Aorta (tissue), 5 donors: ENCODE results near the gene CHRNA7. TPM values are rescaled to one million over a fixed set of nuclear protein-coding genes. Genes with fewer than 3 reads are reported as not detected.
A peak's percentile ranks its signal among the peaks of the same experiment; 100 is the strongest.

Experiments used
- ATAC-seq: fragments of 200-7000 bp; cut with Tn5 transposase; one replicate; pipeline ENCODE4 v1.9.1; 2022; ENCODE audit warnings: moderate library complexity; ENCODE audit not compliant: low FRiP score
- DNase-seq, 2 donors: peaks; one replicate each; pipeline ENCODE4 v3.0.0-alpha.2; 2020
- H3K27ac ChIP-seq, 2 donors: one replicate each; pipeline ENCODE4 v1.5.1; 2013; ENCODE audit warnings: low read length in 2 of 2, mild to moderate bottlenecking in 2 of 2, moderate library complexity in 2 of 2, control low read depth in 1 of 2, inconsistent platforms in 1 of 2, low read depth in 1 of 2
- H3K27me3 ChIP-seq, 2 donors: one replicate each; pipeline ENCODE4 v1.6.1; 2013; ENCODE audit warnings: control low read depth in 1 of 2, low read length in 1 of 2, mild to moderate bottlenecking in 1 of 2, moderate library complexity in 1 of 2; ENCODE audit not compliant: insufficient read depth in 2 of 2, control insufficient read depth in 1 of 2
- H3K36me3 ChIP-seq, 2 donors: one replicate each; pipeline ENCODE4 v1.6.1; 2013; ENCODE audit warnings: control low read depth in 1 of 2, low read length in 1 of 2, mild to moderate bottlenecking in 1 of 2; ENCODE audit not compliant: insufficient read depth in 2 of 2, control insufficient read depth in 1 of 2
- H3K4me1 ChIP-seq, 2 donors: one replicate each; pipeline ENCODE4 v1.6.1; 2013; ENCODE audit warnings: low read length in 2 of 2, control low read depth in 1 of 2, mild to moderate bottlenecking in 1 of 2, moderate library complexity in 1 of 2; ENCODE audit not compliant: insufficient read depth in 2 of 2, control insufficient read depth in 1 of 2
- H3K4me3 ChIP-seq, 2 donors: one replicate each; pipeline ENCODE4 v1.5.1; 2013; ENCODE audit warnings: low read length in 2 of 2, control low read depth in 1 of 2, mild to moderate bottlenecking in 1 of 2
- H3K9me3 ChIP-seq: one replicate; pipeline ENCODE4 v1.6.1; 2013; ENCODE audit warnings: mild to moderate bottlenecking, low read length; ENCODE audit not compliant: control insufficient read depth
- WGBS, 2 donors: extraction: QIAGEN DNeasy Blood & Tissue Kit; methylation state at CpG; one replicate each; pipeline ENCODE4 v1.1.7; 2013; 5-methylcytosine and 5-hydroxymethylcytosine counted together
- intact Hi-C, 2 donors: fragments of 100-400 bp; cut with DNase I; formaldehyde crosslinking; loops; one replicate each; pipeline versions ENCODE4 v1.14.2 to v1.15.0; 2022
- polyA plus RNA-seq, 2 donors: library from polyadenylated mRNA; stranded (reverse); fragments of 200-250 nt; gene quantifications; one replicate each; pipeline ENCODE4 v1.2.3, GENCODE V29; 2013
- total RNA-seq, 2 donors: library from RNA; stranded (reverse); fragmentation: NEBNext Ultra II Directional; extraction: Animal tissue kit (Norgen Biotek cat#: 25700); gene quantifications; one replicate each; pipeline ENCODE4 v1.2.1, GENCODE V29; 2021
- donor health status: healthy with polysubstance abuse.
- donor health status: Bipolar disorder and iron deficiency.
- donor health status: DM: no; HTN: no; CAD: no.
- donor health status: DM: no; HTN: no; CAD: no.
- donor health status: DM: yes; HTN: yes; CAD: no.

CHRNA7 gene
- total and polyA plus RNA-seq, 4 donors = 0.88 to 3.6 (median 2.9) TPM

DNA sequence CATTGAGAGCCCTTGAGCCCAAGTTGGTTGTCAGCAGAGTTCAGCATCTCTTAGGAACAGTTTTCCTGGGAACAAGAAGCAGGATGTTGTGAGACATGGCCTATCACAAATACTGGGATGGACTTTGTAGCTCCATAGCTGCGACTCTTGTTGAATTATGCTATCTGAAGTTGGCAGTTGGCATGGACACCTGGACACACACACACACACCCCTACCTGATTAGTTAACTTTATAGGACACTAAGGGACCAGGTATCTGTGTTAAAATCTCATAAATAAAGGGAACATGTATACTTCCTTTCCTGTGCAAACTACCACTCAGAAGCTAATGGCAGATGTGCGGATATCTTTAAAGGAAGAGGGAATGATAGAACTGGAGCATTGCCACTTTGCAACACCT is 10.2 kb upstream of the CHRNA7 start:
- Histone ChIP-seq H3K27ac (no peak overlapping the region), H3K36me3 (no peaks in the 10 kb centered on the region), H3K27me3 (no peaks in the 10 kb centered on the region), H3K4me1 (no peaks in the 10 kb centered on the region), H3K4me3 (no peak overlapping the region), H3K9me3 (peaks cover 3% of the 10 kb centered on the region)
- 92 to 96% methylated on average over 2 of the region's 2 CpGs for WGBS, 2 donors
- DNase-seq = no peak
- no peak for ATAC-seq
- intact Hi-C loops = no loop called here

DNA sequence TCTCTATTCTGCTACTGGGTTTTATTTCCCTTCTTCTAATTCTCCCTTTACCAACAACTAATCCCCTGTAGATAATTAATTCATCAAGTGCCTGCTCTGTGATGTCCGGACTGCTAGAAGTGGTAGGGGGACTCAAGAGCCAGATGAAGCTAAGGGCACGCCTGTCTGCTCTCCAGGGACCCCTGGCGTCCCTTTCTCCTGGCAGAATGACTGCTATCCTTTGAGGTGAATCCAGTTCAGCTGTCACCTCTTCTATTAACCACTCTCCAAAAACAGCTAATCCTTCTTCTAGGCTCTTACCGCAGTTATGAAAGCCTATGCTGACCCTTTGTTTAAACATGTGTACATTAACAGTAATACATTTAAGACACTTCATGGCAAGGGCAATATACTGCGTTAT is 1.4 kb upstream of the CHRNA7 start:
- H3K4me1 ChIP-seq = no peaks in the 10 kb centered on the region
- peaks cover 0 to 2% of the 10 kb centered on the region in 2 donors for H3K27me3 ChIP-seq
- WGBS, 2 donors = 7 to 10% methylated on average over 5 of the region's 5 CpGs
- DNase-seq (no peak), ATAC-seq (no peak)
- intact Hi-C loops = no loop called here
- no peaks in the 10 kb centered on the region for H3K9me3 ChIP-seq
- no peak overlapping the region for H3K4me3 ChIP-seq
- no peaks in the 10 kb centered on the region for H3K36me3 ChIP-seq
- H3K27ac ChIP-seq = no peak overlapping the region

GRCh38 chr15:32029409-32029861 is 880 bp upstream of the CHRNA7 start:
- peak; percentile 62 for ATAC-seq
- no peak for DNase-seq
- peak overlapping the region in 1 of 2 donors; percentile 40 for H3K4me3 ChIP-seq
- no peaks in the 10 kb centered on the region for H3K9me3 ChIP-seq
- H3K27me3 ChIP-seq = peaks cover 0 to 2% of the 10 kb centered on the region in 2 donors
- intact Hi-C loops = no loop called here
- WGBS, 2 donors = 0 to 1% methylated on average over 16 of the region's 16 CpGs
- H3K36me3 ChIP-seq = no peaks in the 10 kb centered on the region
- no peaks in the 10 kb centered on the region for H3K4me1 ChIP-seq
- no peak overlapping the region for H3K27ac ChIP-seq

GRCh38 chr15:32030795-32031194 is 480 bp downstream of the CHRNA7 start:
- Histone ChIP-seq H3K4me1 (no peaks in the 10 kb centered on the region), H3K27me3 (peaks cover 0 to 2% of the 10 kb centered on the region in 2 donors), H3K27ac (no peak overlapping the region), H3K9me3 (no peaks in the 10 kb centered on the region), H3K4me3 (peak overlapping the region; percentile 40 to 68), H3K36me3 (no peaks in the 10 kb centered on the region)
- DNase-seq (no peak), ATAC-seq (peak; percentile 11)
- intact Hi-C loops = no loop called here
- WGBS, 2 donors = 1 to 2% methylated on average over 21 of the region's 21 CpGs

DNA sequence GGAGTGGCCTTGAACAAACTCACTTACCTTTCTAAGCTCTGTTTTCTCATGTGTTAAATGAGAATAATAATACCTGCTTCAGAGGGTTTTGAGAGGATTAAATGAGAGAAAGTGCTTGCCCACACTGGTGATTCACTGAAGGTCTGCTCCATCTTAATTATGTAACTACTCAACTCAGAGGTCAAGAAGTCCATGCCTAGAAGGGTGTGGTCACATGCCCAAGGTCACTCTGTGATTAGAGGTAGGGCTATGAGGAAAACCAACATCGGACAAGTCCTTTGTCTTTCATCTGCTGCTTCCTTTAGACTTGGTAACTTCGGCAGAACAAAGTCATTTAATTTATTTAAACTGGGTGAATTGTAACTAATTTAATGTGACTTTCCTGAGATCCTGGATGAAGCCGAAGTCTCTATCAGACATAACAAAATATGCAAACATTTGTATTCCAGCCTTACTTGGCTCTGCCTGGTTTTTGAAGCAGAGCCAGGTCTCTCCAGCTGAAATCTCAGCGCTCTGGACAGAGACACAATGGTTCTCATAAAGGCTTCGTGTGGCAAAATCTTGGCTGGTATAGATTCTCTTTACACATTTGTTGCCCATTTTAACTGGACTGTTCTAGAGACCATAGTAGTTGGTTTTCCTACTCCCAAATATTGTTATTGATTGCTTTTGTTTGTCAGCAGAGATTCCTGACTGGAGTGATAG is 3.0 kb downstream of the CHRNA7 start:
- no peaks in the 10 kb centered on the region for H3K36me3 ChIP-seq
- no peak overlapping the region for H3K27ac ChIP-seq
- no peak for ATAC-seq
- intact Hi-C loops = no loop called here
- H3K27me3 ChIP-seq = peaks cover 0 to 2% of the 10 kb centered on the region in 2 donors
- H3K9me3 ChIP-seq = no peaks in the 10 kb centered on the region
- peaks cover 0 to 1% of the 10 kb centered on the region in 2 donors for H3K4me1 ChIP-seq
- H3K4me3 ChIP-seq = no peak overlapping the region
- no peak for DNase-seq
- 33 to 40% methylated on average over 5 of the region's 5 CpGs for WGBS, 2 donors

- peaks cover 0 to 1% of the 10 kb centered on the region in 2 donors for H3K4me1 ChIP-seq
- peaks cover 0 to 2% of the 10 kb centered on the region in 2 donors for H3K27me3 ChIP-seq
- DNase-seq = no peak
- no peak for ATAC-seq
- H3K4me3 ChIP-seq = no peak overlapping the region
- no peaks in the 10 kb centered on the region for H3K9me3 ChIP-seq
- no peak overlapping the region for H3K27ac ChIP-seq
- intact Hi-C loops = no loop called here
- H3K36me3 ChIP-seq = no peaks in the 10 kb centered on the region
These were observed 3.8 kb downstream of the CHRNA7 start for GRCh38 chr15:32034106-32034505.

DNA sequence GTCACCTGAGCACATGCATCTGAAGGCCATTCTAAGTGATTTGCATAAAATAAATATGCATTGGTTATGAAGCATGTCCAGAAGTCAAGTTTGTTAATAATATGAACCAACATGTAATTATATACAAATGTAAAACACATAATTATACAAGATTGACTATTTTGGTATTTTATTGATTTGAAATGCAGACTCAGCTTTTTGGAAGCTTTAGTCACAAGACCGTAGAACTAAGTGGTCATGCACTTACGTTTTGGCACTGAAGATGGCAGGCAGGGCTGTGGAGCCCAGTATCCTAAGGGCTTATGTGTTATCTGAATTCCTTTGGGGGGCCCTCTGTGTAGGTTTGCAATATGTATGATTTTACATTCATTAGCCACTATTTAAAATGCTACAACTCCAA is 5.0 kb downstream of the CHRNA7 start:
- DNase-seq (no peak), ATAC-seq (no peak)
- H3K27ac ChIP-seq = no peak overlapping the region
- H3K9me3 ChIP-seq = no peaks in the 10 kb centered on the region
- peaks cover 0 to 2% of the 10 kb centered on the region in 2 donors for H3K27me3 ChIP-seq
- H3K36me3 ChIP-seq = no peaks in the 10 kb centered on the region
- 57 to 61% methylated on average over 2 of the region's 2 CpGs for WGBS, 2 donors
- peaks cover 0 to 1% of the 10 kb centered on the region in 2 donors for H3K4me1 ChIP-seq
- H3K4me3 ChIP-seq = no peak overlapping the region
- intact Hi-C loops = no loop called here

DNA sequence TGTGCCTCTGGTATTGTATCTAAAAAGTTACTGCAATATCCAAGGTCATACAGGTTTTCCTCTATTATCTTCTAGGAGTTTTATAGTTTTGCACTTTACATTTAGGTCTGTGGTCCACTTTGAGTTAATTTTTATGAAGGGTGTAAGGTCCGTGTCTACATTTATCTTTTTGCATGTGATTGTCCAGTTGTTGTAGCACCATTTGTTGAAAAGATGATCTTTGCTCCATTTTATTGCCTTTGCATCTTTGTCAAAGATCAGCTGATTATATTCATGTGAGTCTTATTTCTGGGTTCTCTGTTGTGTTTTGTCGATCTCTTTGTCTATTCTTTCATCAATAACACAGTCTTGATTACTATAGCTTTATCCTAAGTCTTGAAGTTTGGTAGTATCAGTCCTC is 6.7 kb downstream of the CHRNA7 start:
- DNase-seq (no peak), ATAC-seq (no peak)
- no peaks in the 10 kb centered on the region for H3K36me3 ChIP-seq
- H3K27me3 ChIP-seq = no peaks in the 10 kb centered on the region
- H3K4me3 ChIP-seq = no peak overlapping the region
- no peak overlapping the region for H3K27ac ChIP-seq
- H3K9me3 ChIP-seq = no peaks in the 10 kb centered on the region
- H3K4me1 ChIP-seq = peaks cover 0 to 1% of the 10 kb centered on the region in 2 donors
- intact Hi-C loops = no loop called here
- WGBS, 2 donors = 72 to 73% methylated on average over 2 of the region's 2 CpGs

DNA sequence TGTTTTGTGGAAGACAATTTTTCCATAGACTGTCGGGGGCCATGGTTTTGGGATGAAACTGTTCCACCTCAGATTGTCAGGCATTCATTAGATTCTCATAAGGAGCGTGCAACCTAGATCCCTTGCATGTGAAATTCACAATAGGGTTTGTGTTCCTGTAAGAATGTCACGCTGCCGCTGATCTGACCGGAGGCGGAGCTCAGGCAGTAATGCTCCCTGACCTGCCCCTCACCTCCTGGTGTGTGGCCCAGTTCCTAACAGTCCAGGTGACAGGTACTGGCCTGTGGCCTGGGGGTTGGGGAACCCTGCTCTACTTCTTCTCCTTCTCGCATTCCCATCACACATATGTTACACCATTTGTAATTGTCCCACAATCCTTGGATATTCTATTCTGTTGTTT is 11.0 kb downstream of the CHRNA7 start:
- Histone ChIP-seq H3K27me3 (no peaks in the 10 kb centered on the region), H3K4me1 (no peaks in the 10 kb centered on the region), H3K36me3 (no peaks in the 10 kb centered on the region), H3K27ac (no peak overlapping the region), H3K4me3 (no peak overlapping the region), H3K9me3 (no peaks in the 10 kb centered on the region)
- WGBS, 2 donors = 68 to 80% methylated on average over 7 of the region's 7 CpGs
- DNase-seq = no peak
- ATAC-seq = no peak
- intact Hi-C loops = no loop called here
